Measurements from ENCODE around the gene RNF212.

DNA sequence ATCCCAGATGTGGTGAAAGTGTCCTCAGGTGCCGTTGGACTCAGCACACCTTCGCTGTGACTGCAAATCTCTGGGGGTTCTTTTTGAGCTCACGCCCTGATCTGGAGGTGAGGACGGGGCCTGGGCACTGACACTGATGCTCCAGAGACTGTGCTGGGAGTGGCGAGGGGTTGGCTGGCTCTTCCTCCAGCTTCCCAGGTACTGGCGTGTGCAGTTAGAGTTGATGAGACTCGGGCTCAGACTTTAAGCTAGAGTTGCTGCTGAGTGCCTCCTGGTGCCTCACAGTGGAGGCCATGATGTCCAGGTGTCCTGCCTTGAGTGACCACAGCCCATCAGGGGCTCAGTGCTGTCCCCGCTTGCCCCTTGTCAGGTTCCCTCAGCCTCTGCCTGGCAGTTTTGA lies 42.7 kb upstream of the RNF212 start:
- no peak for TF ChIP-seq EZH2 (IDR thresholded peaks at IDR 0.05; ENCODE audit: borderline replicate concordance, low read depth, low read length, poor library complexity, severe bottlenecking)
- TF ChIP-seq, protein P1, sequence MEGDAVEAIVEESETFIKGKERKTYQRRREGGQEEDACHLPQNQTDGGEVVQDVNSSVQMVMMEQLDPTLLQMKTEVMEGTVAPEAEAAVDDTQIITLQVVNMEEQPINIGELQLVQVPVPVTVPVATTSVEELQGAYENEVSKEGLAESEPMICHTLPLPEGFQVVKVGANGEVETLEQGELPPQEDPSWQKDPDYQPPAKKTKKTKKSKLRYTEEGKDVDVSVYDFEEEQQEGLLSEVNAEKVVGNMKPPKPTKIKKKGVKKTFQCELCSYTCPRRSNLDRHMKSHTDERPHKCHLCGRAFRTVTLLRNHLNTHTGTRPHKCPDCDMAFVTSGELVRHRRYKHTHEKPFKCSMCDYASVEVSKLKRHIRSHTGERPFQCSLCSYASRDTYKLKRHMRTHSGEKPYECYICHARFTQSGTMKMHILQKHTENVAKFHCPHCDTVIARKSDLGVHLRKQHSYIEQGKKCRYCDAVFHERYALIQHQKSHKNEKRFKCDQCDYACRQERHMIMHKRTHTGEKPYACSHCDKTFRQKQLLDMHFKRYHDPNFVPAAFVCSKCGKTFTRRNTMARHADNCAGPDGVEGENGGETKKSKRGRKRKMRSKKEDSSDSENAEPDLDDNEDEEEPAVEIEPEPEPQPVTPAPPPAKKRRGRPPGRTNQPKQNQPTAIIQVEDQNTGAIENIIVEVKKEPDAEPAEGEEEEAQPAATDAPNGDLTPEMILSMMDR (conservative IDR thresholded peaks at IDR 0.05; ENCODE audit: low read depth, low read length) = no peak
